Measurements from ENCODE around the gene TANGO2. TPM values are rescaled to one million over a fixed set of nuclear protein-coding genes. Genes with fewer than 3 reads are reported as not detected.
A peak's percentile ranks its signal among the peaks of the same experiment; 100 is the strongest.

TANGO2 gene
- total and polyA plus RNA-seq, 7 donors = 20.6 to 73.3 (median 34.9) TPM

- peaks cover 0 to 78% of the 10 kb centered on the region in 2 donors for H3K36me3 ChIP-seq (ENCODE audit: insufficient read depth in 1 of 2, low read depth in 1 of 2)
- no peak for ATAC-seq
Measured at GRCh38 chr22:20054034-20054427, 33.1 kb downstream of the TANGO2 start.

DNA sequence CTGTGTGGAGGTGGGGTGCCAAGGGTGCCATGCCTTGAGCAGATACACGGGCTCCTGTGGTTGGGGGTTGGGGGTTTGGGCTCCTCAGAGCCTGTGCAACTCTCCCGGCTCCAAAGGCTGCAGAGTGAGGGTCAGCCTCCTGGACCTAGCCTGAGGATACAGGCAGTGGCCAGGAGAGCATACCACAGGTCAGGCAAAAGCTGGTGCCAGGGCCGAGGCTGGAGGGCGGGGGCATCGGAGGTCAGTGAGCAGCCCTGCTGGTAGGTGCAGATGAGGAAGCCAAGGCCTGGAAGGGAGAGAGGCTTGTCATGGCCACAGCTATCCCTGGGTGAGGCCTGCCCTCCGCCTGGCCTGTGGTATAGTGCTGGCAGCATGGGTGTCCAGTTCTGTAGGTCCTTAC lies 33.6 kb downstream of the TANGO2 start:
- H3K36me3 ChIP-seq (ENCODE audit: insufficient read depth in 1 of 2, low read depth in 1 of 2) = peaks cover 0 to 78% of the 10 kb centered on the region in 2 donors
- H3K4me1 ChIP-seq = no peaks in the 10 kb centered on the region
- TF ChIP-seq CTCF (IDR thresholded peaks at IDR 0.05) = no peak
- DNase-seq (no peak), ATAC-seq (peak in 1 of 4 donors; percentile 17)
- no peak overlapping the region for H3K27ac ChIP-seq
- H3K4me3 ChIP-seq = no peak overlapping the region
- H3K27me3 ChIP-seq (ENCODE audit: insufficient read depth in 3 of 3, low read length in 2 of 3) = no peaks in the 10 kb centered on the region
- WGBS, 3 donors = 76 to 92% (median 84%) methylated on average over 6 of the region's 6 CpGs
- no peaks in the 10 kb centered on the region for H3K9me3 ChIP-seq
- intact Hi-C loops (cut with DNase I) = no loop called here

More at GRCh38 chr22:20054034-20054427, 33.1 kb downstream of the TANGO2 start:
- WGBS, 3 donors = 67 to 87% (median 81%) methylated on average over 12 of the region's 12 CpGs
- intact Hi-C loops (cut with DNase I) = no loop called here
- Histone ChIP-seq H3K9me3 (no peaks in the 10 kb centered on the region), H3K27ac (no peak overlapping the region), H3K4me3 (no peak overlapping the region), H3K4me1 (no peaks in the 10 kb centered on the region), H3K27me3 (ENCODE audit: insufficient read depth in 3 of 3, low read length in 2 of 3) (no peaks in the 10 kb centered on the region)
- no peak for TF ChIP-seq CTCF (IDR thresholded peaks at IDR 0.05)
- DNase-seq = no peak

DNA sequence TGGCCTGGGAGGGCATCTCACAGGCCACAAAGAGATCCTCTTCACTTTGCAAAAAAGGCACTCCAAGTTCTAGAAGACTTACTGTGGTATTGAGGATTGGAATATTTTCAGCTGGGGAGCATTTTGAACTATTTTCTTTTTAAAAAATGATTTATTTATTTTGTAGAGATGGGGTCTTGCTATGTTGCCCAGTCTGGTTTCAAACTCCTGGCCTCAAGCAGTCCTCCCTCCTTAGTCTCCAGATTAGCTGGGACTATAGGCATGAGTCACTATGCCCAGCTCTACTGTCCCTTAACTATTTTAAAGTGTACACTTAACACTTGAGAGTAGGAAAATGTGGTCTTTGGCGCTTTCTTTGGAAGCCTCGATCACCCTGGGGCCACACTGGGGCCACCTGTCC lies 34.2 kb downstream of the TANGO2 start:
- no peak for ATAC-seq

GRCh38 chr22:20055654-20056053 lies 34.7 kb downstream of the TANGO2 start:
- no peak overlapping the region for H3K27ac ChIP-seq
- no peaks in the 10 kb centered on the region for H3K27me3 ChIP-seq (ENCODE audit: insufficient read depth in 3 of 3, low read length in 2 of 3)
- intact Hi-C loops (cut with DNase I) = no loop called here
- no peak for ATAC-seq
- 89 to 93% (median 92%) methylated on average over 15 of the region's 15 CpGs for WGBS, 3 donors
- no peak for TF ChIP-seq CTCF (IDR thresholded peaks at IDR 0.05)
- peaks cover 0 to 78% of the 10 kb centered on the region in 2 donors for H3K36me3 ChIP-seq (ENCODE audit: insufficient read depth in 1 of 2, low read depth in 1 of 2)
- no peaks in the 10 kb centered on the region for H3K4me1 ChIP-seq
- no peak overlapping the region for H3K4me3 ChIP-seq
- no peaks in the 10 kb centered on the region for H3K9me3 ChIP-seq
- DNase-seq = no peak

More for the DNA sequence above, 34.2 kb downstream of the TANGO2 start:
- H3K4me3 ChIP-seq = no peak overlapping the region
- DNase-seq = no peak
- no peak for TF ChIP-seq CTCF (IDR thresholded peaks at IDR 0.05)
- intact Hi-C loops (cut with DNase I) = no loop called here
- H3K9me3 ChIP-seq = no peaks in the 10 kb centered on the region
- 90 to 95% (median 93%) methylated on average over 2 of the region's 2 CpGs for WGBS, 3 donors
- H3K27ac ChIP-seq = no peak overlapping the region
- no peaks in the 10 kb centered on the region for H3K27me3 ChIP-seq (ENCODE audit: insufficient read depth in 3 of 3, low read length in 2 of 3)
- no peaks in the 10 kb centered on the region for H3K4me1 ChIP-seq
- H3K36me3 ChIP-seq (ENCODE audit: insufficient read depth in 1 of 2, low read depth in 1 of 2) = peaks cover 0 to 78% of the 10 kb centered on the region in 2 donors

DNA sequence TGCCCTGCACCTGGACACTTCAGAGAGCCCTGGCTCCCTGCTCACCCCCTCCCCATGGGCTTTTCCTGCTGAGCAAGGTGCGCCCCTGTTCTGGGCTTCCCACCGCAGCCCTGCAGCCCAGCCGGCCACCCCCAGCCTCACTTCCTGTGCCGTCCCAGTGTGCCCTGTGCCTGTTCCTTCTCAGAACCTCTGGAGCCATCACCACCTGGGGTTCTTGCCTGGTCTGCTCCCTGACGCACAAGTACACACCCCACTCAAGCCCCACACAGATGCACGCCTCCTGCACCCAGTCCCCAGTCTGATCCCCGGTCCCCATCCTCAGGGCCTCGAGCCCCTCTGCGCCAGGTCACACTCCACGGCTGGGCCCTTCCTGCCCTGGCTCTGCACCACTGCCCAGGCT lies 35.3 kb downstream of the TANGO2 start:
- 89 to 90% (median 90%) methylated on average over 10 of the region's 10 CpGs for WGBS, 3 donors
- Histone ChIP-seq H3K27me3 (ENCODE audit: insufficient read depth in 3 of 3, low read length in 2 of 3) (no peaks in the 10 kb centered on the region), H3K36me3 (ENCODE audit: insufficient read depth in 1 of 2, low read depth in 1 of 2) (peaks cover 0 to 78% of the 10 kb centered on the region in 2 donors), H3K27ac (no peak overlapping the region), H3K4me3 (no peak overlapping the region), H3K4me1 (no peaks in the 10 kb centered on the region), H3K9me3 (no peaks in the 10 kb centered on the region)
- intact Hi-C loops (cut with DNase I) = no loop called here
- no peak for TF ChIP-seq CTCF (IDR thresholded peaks at IDR 0.05)
- DNase-seq = no peak
- ATAC-seq = peak in 1 of 4 donors; percentile 12
